Thyroid gland (tissue), 4 donors: ENCODE results near the gene ADGRG7.

ENCODE experiments used
- CTCF ChIP-seq, 6 experiments: fragments of 200-600 bp in 3 of 6; fragments of 450-650 bp in 3 of 6; sonication (generic) in 3 of 6; IDR thresholded peaks; one replicate each; pipeline ENCODE4 v1.5.1; 2016 to 2019; ENCODE audit warnings: antibody characterized with exemption in 6 of 6, mild to moderate bottlenecking in 2 of 6, inconsistent platforms in 1 of 6, moderate library complexity in 1 of 6
- POLR2A ChIP-seq, 2 donors: fragments of 450-650 bp; IDR thresholded peaks; one replicate each; pipeline ENCODE4 v1.6.1; 2017; ENCODE audit warnings: antibody characterized with exemption in 2 of 2, mild to moderate bottlenecking in 2 of 2, moderate library complexity in 1 of 2

- no peak for TF ChIP-seq CTCF (IDR thresholded peaks at IDR 0.05)
- no peak for TF ChIP-seq POLR2A (IDR thresholded peaks at IDR 0.05)
These were observed 25.9 kb downstream of the ADGRG7 start for GRCh38 chr3:100635273-100635701.
